ENCODE measurements around the gene WDPCP. TPM values are rescaled to one million over a fixed set of nuclear protein-coding genes. Genes with fewer than 3 reads are reported as not detected.

WDPCP gene
- total and polyA plus RNA-seq, 2 of the 13 experiments (the other 11 are each of a cell fraction or from before 2014, with no cell fraction given) = 2.9 to 5.2 TPM

GRCh38 chr2:63590626-63591408, 2.5 kb upstream of the WDPCP start (continued):
- TF ChIP-seq AKNA (CRISPR knock-in tag; IDR thresholded peaks at IDR 0.05; ENCODE audit: borderline replicate concordance) (no peak), RXRB (CRISPR knock-in tag; IDR thresholded peaks at IDR 0.05; ENCODE audit: borderline replicate concordance) (peak; percentile 18; the same call in 1 of the 2 replicates), ZNF746 (CRISPR knock-in tag; IDR thresholded peaks at IDR 0.05) (no peak), ZNF768 (CRISPR knock-in tag; IDR thresholded peaks at IDR 0.05) (no peak), ZNF784 (CRISPR knock-in tag; IDR thresholded peaks at IDR 0.05; ENCODE audit: borderline replicate concordance) (no peak), HOXA3 (CRISPR knock-in tag; IDR thresholded peaks at IDR 0.05) (no peak), KDM1A (CRISPR knock-in tag; IDR thresholded peaks at IDR 0.05) (no peak), ETS1 (CRISPR knock-in tag; IDR thresholded peaks at IDR 0.05) (no peak), GRHL1 (CRISPR knock-in tag; conservative IDR thresholded peaks at IDR 0.05) (no peak), NFAT5 (CRISPR knock-in tag; IDR thresholded peaks at IDR 0.05) (no peak), TFDP2 (CRISPR knock-in tag; IDR thresholded peaks at IDR 0.05) (0 out of 2 replicates have a peak, but pooled peaks have one; percentile 26), PHB2 (IDR thresholded peaks at IDR 0.05; ENCODE audit: partially characterized antibody) (no peak), ZNF816 (CRISPR knock-in tag; IDR thresholded peaks at IDR 0.05; ENCODE audit: borderline replicate concordance) (no peak)

Data from HepG2 (cell line).